Trophoblast cell (in vitro differentiated cells and primary cell): Measurements from ENCODE around the gene AGGF1.
"Not testable (repeated sequence)": the region's sequence is repeated elsewhere in the genome, so short reads cannot be mapped to it uniquely, and the experiment has no call there.

Experiments used
- DNase-seq, 2 donors: peaks; one replicate each; pipeline ENCODE4 v3.0.0-alpha.2; 2016
- H2AFZ ChIP-seq: 2 replicates; pipeline ENCODE4 v1.6.1; 2013; ENCODE audit warnings: low read length, moderate library complexity, mild to moderate bottlenecking; ENCODE audit not compliant: insufficient read depth, poor library complexity
- H2AK5ac ChIP-seq: 2 replicates; pipeline ENCODE4 v1.6.1; 2013; ENCODE audit warnings: mild to moderate bottlenecking, low read length
- H2BK120ac ChIP-seq: 2 replicates; pipeline ENCODE4 v1.6.1; 2013; ENCODE audit warnings: low read length, mild to moderate bottlenecking, moderate library complexity; ENCODE audit not compliant: insufficient read depth, poor library complexity
- H2BK12ac ChIP-seq: 2 replicates; pipeline ENCODE4 v1.6.1; 2013; ENCODE audit warnings: mild to moderate bottlenecking, low read length, moderate library complexity
- H2BK5ac ChIP-seq: 2 replicates; pipeline ENCODE4 v1.6.1; 2013; ENCODE audit warnings: low read length, low read depth, moderate library complexity, mild to moderate bottlenecking; ENCODE audit not compliant: poor library complexity
- H3K14ac ChIP-seq: 2 replicates; pipeline ENCODE4 v1.6.1; 2013; ENCODE audit warnings: mild to moderate bottlenecking, low read length
- H3K18ac ChIP-seq: 2 replicates; pipeline ENCODE4 v1.6.1; 2013; ENCODE audit warnings: mild to moderate bottlenecking, low read length
- H3K23ac ChIP-seq: 2 replicates; pipeline ENCODE4 v1.6.1; 2013; ENCODE audit warnings: low read length
- H3K27ac ChIP-seq: 2 replicates; pipeline ENCODE4 v1.5.1; 2013; ENCODE audit warnings: low read depth, mild to moderate bottlenecking, inconsistent platforms, low read length, moderate library complexity
- H3K27me3 ChIP-seq: 2 replicates; pipeline ENCODE4 v1.6.1; 2013; ENCODE audit warnings: inconsistent platforms, mild to moderate bottlenecking, low read length, moderate library complexity; ENCODE audit not compliant: insufficient read depth
- H3K36me3 ChIP-seq, 2 experiments: 1 replicate in 1 of 2; 2 replicates in 1 of 2; pipeline ENCODE4 v1.6.1; 2013; ENCODE audit warnings: low read length in 2 of 2, mild to moderate bottlenecking in 2 of 2, moderate library complexity in 1 of 2; ENCODE audit not compliant: insufficient read depth in 2 of 2, control insufficient read depth in 1 of 2
- H3K4ac ChIP-seq: 2 replicates; pipeline ENCODE4 v1.6.1; 2013; ENCODE audit warnings: low read depth, mild to moderate bottlenecking, low read length, moderate library complexity
- H3K4me1 ChIP-seq, 2 experiments: 1 replicate in 1 of 2; 2 replicates in 1 of 2; pipeline ENCODE4 v1.6.1; 2013; ENCODE audit warnings: low read length in 2 of 2, mild to moderate bottlenecking in 2 of 2, moderate library complexity in 1 of 2; ENCODE audit not compliant: insufficient read depth in 2 of 2, control insufficient read depth in 1 of 2
- H3K4me2 ChIP-seq: 2 replicates; pipeline ENCODE4 v1.6.1; 2013; ENCODE audit warnings: inconsistent platforms, mild to moderate bottlenecking, low read length, moderate library complexity
- H3K4me3 ChIP-seq: 2 replicates; pipeline ENCODE4 v1.5.1; 2013; ENCODE audit warnings: mild to moderate bottlenecking, low read depth, low read length, inconsistent platforms
- H3K79me1 ChIP-seq: one replicate; pipeline ENCODE4 v1.6.1; 2013; ENCODE audit warnings: low read length
- H3K79me2 ChIP-seq: 2 replicates; pipeline ENCODE4 v1.6.1; 2013; ENCODE audit warnings: low read length, mild to moderate bottlenecking; ENCODE audit not compliant: control insufficient read depth, insufficient read depth, poor library complexity
- H3K9ac ChIP-seq: 2 replicates; pipeline ENCODE4 v1.6.1; 2013; ENCODE audit warnings: mild to moderate bottlenecking, low read length
- H3K9me3 ChIP-seq: 2 replicates; pipeline ENCODE4 v1.6.1; 2013; ENCODE audit warnings: low read depth, mild to moderate bottlenecking, control low read depth, inconsistent platforms, low read length; ENCODE audit not compliant: insufficient read depth
- H4K12ac ChIP-seq: 2 replicates; pipeline ENCODE4 v1.6.1; 2013; ENCODE audit warnings: low read depth, mild to moderate bottlenecking, low read length, moderate library complexity
- H4K8ac ChIP-seq: 2 replicates; pipeline ENCODE4 v1.6.1; 2013; ENCODE audit warnings: low read depth, mild to moderate bottlenecking, low read length, moderate library complexity
- H4K91ac ChIP-seq: one replicate; pipeline ENCODE4 v1.6.1; 2013; ENCODE audit warnings: low read depth, mild to moderate bottlenecking, low read length, moderate library complexity
- WGBS: extraction: QIAGEN DNeasy Blood & Tissue Kit; methylation state at CpG from one replicate; pipeline ENCODE4 v1.1.7; 2013; ENCODE audit warnings: missing lambda C conversion rate; ENCODE audit not compliant: insufficient read length, insufficient coverage; ENCODE audit errors: extremely low coverage; 5-methylcytosine and 5-hydroxymethylcytosine counted together

AGGF1 gene

DNA sequence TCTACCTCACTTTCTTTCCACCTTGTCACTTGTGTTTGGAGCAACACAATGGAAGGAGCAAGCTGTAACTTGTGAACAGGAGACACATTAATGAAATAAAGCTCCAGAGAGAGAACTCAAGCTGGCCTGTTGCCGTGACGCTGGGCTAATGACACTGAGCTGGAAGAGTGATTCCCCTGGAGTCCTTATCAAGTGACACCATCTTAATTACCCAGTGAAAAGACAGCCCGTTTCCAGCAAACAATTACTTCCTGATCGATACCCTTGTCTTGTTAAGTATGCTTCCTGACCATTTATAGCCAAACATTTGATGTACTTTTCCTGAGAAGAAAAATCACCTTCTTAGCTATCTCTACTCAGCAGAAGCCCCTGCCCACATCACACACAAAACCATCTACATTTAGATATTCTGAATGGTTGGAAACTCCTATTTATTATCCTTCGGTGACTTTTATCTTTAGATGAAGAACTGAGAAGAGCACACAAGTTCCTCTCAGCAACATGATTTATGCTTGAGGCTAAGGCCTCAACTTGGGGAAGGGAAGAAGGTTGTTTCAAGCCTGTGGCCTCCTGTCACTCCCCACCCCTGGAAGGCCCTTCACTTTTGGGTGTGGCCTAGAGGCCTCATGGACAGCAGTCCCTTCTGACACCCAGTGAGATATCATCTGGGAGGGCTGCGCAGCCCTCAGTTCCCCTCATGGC, 43.2 kb upstream of the AGGF1 start:
- no peak overlapping the region for H2BK12ac ChIP-seq
- no peak overlapping the region for H3K4me3 ChIP-seq
- H3K79me2 ChIP-seq = no peaks in the 10 kb centered on the region
- no CpG with 5 or more reads among the region's 6 CpGs for WGBS
- no peak overlapping the region for H3K18ac ChIP-seq
- H3K23ac ChIP-seq = no peak overlapping the region
- H3K4me1 ChIP-seq = no peaks in the 10 kb centered on the region
- no peak overlapping the region for H2BK120ac ChIP-seq
- no peaks in the 10 kb centered on the region for H3K27me3 ChIP-seq
- H3K79me1 ChIP-seq = no peaks in the 10 kb centered on the region
- no peak overlapping the region for H3K4me2 ChIP-seq
- H3K14ac ChIP-seq = no peak overlapping the region
- H4K8ac ChIP-seq = no peak overlapping the region
- H3K9ac ChIP-seq = no peak overlapping the region
- no peak overlapping the region for H4K91ac ChIP-seq
- H2AFZ ChIP-seq = no peak overlapping the region
- H3K36me3 ChIP-seq = no peaks in the 10 kb centered on the region
- no peak for DNase-seq
- H4K12ac ChIP-seq = no peak overlapping the region
- H3K27ac ChIP-seq = no peak overlapping the region
- H3K9me3 ChIP-seq = no peaks in the 10 kb centered on the region
- no peak overlapping the region for H3K4ac ChIP-seq
- no peak overlapping the region for H2AK5ac ChIP-seq
- no peak overlapping the region for H2BK5ac ChIP-seq

DNA sequence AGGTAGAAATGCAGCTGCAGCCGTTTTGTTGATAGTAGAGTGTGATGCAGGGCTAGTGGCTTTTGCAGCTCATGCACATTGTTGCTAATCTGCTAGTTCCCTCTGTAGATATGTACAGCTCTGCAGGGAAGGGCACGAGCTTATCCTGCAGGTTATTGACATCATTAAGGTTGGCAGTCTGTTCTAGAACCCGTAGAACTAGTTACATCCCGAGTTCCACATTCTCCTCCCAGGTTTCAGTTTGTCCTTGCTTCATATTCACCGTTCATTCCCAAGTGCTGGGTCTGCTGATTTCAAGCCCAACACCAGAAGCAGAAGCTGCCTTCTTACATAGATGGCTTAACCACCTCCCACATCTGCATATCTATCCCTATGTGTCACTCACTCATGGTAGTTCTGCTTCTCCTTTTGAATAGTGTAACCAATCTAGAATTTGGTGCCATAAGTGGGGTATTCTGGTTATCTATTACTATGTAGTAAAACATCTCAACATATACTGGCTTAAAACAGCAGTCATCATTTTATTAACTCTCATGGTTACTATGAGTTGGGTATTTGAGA, 39.2 kb upstream of the AGGF1 start:
- no peak overlapping the region for H3K18ac ChIP-seq
- no peak overlapping the region for H4K8ac ChIP-seq
- no peaks in the 10 kb centered on the region for H3K36me3 ChIP-seq
- H3K4me1 ChIP-seq = no peaks in the 10 kb centered on the region
- H2AK5ac ChIP-seq = no peak overlapping the region
- H3K23ac ChIP-seq = no peak overlapping the region
- H3K79me2 ChIP-seq = no peaks in the 10 kb centered on the region
- H3K4ac ChIP-seq = no peak overlapping the region
- H3K4me2 ChIP-seq = no peak overlapping the region
- H2AFZ ChIP-seq = no peak overlapping the region
- no peak overlapping the region for H3K4me3 ChIP-seq
- H3K9me3 ChIP-seq = no peaks in the 10 kb centered on the region
- H3K27me3 ChIP-seq = no peaks in the 10 kb centered on the region
- H2BK120ac ChIP-seq = no peak overlapping the region
- H3K14ac ChIP-seq = no peak overlapping the region
- WGBS = no CpG with 5 or more reads among the region's 5 CpGs
- H2BK12ac ChIP-seq = no peak overlapping the region
- no peak overlapping the region for H3K9ac ChIP-seq
- H4K12ac ChIP-seq = no peak overlapping the region
- no peaks in the 10 kb centered on the region for H3K79me1 ChIP-seq
- H2BK5ac ChIP-seq = no peak overlapping the region
- no peak overlapping the region for H3K27ac ChIP-seq
- DNase-seq = no peak
- no peak overlapping the region for H4K91ac ChIP-seq

DNA sequence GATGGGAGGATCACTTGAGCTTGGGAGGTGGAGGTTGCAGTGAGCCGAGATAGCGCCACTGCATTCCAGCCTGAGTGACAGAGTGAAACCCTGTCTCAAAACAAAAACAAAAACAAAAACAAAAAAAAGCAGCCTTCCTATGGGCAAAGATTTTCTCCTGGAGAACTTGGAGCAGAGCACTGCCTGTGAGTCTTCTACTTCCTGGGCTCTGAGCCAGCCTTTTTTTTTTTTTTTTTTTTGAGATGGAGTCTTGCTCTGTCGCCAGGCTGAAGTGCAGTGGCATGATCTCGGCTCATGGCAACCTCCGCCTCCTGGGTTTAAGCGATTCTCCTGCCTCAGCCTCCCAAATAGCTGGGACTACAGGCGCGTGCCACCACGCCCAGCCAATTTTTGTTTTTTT, 36.8 kb upstream of the AGGF1 start:
- H4K8ac ChIP-seq, H4K91ac ChIP-seq, H3K23ac ChIP-seq, H3K79me2 ChIP-seq, H3K9me3 ChIP-seq, H3K14ac ChIP-seq, H3K4ac ChIP-seq, H3K4me2 ChIP-seq, H3K18ac ChIP-seq, H3K4me3 ChIP-seq, H3K27ac ChIP-seq, H2BK12ac ChIP-seq, H3K9ac ChIP-seq, H3K79me1 ChIP-seq, H3K36me3 ChIP-seq, H3K4me1 ChIP-seq, DNase-seq, H3K27me3 ChIP-seq, H4K12ac ChIP-seq, H2BK5ac ChIP-seq, H2AFZ ChIP-seq, H2BK120ac ChIP-seq, H2AK5ac ChIP-seq: not testable (repeated sequence)
- no CpG with 5 or more reads among the region's 9 CpGs for WGBS

DNA sequence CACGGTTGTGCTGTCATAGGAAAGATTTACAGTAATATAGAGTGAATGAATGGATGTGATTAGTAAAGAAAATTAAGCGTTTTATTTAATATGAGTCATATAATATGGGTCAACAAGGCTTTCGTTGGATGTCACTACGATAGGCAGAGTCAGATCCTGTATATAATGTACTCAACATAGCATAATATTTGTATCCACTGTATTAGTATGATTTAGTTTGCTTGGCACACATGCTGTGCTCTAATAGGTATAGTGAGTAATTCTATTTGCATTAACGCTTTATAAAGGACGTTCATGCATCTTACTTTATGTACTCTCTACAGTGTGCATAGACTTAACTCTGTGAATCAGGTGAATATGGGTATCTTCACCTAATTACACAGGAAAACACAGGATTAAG, 35.9 kb upstream of the AGGF1 start:
- WGBS = 0% methylated on average over 1 of the region's 6 CpGs
- H2BK12ac ChIP-seq = no peak overlapping the region
- no peak overlapping the region for H3K18ac ChIP-seq
- no peak overlapping the region for H3K4ac ChIP-seq
- H2BK120ac ChIP-seq = no peak overlapping the region
- DNase-seq = no peak
- H2BK5ac ChIP-seq = no peak overlapping the region
- no peak overlapping the region for H3K27ac ChIP-seq
- H3K36me3 ChIP-seq = no peaks in the 10 kb centered on the region
- no peaks in the 10 kb centered on the region for H3K4me1 ChIP-seq
- no peaks in the 10 kb centered on the region for H3K27me3 ChIP-seq
- no peaks in the 10 kb centered on the region for H3K9me3 ChIP-seq
- no peak overlapping the region for H3K9ac ChIP-seq
- no peak overlapping the region for H3K14ac ChIP-seq
- H3K4me3 ChIP-seq = no peak overlapping the region
- H3K79me2 ChIP-seq = no peaks in the 10 kb centered on the region
- no peak overlapping the region for H3K4me2 ChIP-seq
- no peak overlapping the region for H2AK5ac ChIP-seq
- H2AFZ ChIP-seq = no peak overlapping the region
- H4K12ac ChIP-seq = no peak overlapping the region
- H3K23ac ChIP-seq = no peak overlapping the region
- H3K79me1 ChIP-seq = no peaks in the 10 kb centered on the region
- H4K91ac ChIP-seq = no peak overlapping the region
- H4K8ac ChIP-seq = no peak overlapping the region
